Glomerular endothelial cell (primary cell): ENCODE data around the gene NT5C2. TPM values are rescaled to one million over a fixed set of nuclear protein-coding genes. Genes with fewer than 3 reads are reported as not detected.
"Not testable (repeated sequence)": the region's sequence is repeated elsewhere in the genome, so short reads cannot be mapped to it uniquely, and the experiment has no call there.

Experiments
- DNase-seq: peaks from one replicate; pipeline ENCODE4 v3.0.0-alpha.2; 2011; ENCODE audit warnings: low read depth, low spot score; ENCODE audit errors: extremely low read depth
- total RNA-seq: library from RNA; depleted of rRNA; stranded (reverse); fragments of >200 nt; gene quantifications from 2 replicates; pipeline ENCODE4 v1.2.3, GENCODE V29; 2015

Gene NT5C2
- total RNA-seq, 1 donor from 2014 or later = 43.9 TPM

GRCh38 chr10:103167554-103167953, 25.5 kb downstream of the NT5C2 start:
- not testable (repeated sequence) for DNase-seq

DNA sequence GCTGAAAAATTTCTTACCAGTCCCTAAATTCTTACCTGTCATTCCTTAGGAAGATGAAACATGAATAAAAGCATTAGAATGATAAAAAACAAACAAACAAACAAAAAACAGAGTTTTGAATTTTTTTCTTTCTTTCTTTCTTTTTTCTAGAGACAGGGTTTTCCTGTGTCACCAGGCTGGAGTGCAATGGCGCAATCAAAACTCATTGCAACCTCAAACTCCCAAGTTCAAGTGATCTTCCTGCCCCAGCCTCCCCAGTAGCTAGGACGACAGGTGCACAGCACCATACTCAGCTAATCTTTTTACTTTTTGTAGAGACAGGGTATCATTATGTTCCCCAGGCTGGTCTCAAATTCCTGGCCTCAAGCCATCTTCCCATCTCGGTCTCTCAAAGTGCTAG, 26.5 kb downstream of the NT5C2 start:
- DNase-seq = no peak

GRCh38 chr10:103163766-103164403, 29.2 kb downstream of the NT5C2 start:
- not testable (repeated sequence) for DNase-seq

DNA sequence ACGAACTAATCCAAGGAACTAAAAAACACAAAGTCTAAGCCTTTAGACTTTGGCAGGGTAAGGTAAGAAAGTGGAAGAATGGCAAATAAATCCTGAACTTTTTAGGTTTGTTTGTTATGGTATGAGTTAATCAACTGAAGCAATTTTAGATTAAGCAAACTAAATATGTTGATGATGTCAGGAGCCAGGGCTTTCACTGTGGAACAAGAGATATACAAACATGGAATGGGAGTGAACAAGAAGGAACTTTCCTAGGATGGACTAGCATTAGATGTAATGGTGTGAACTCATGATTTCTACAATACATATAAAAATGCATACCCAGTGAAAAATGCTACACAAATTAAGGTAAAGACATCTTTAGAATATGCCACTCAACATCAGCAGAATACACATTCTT, 35.8 kb downstream of the NT5C2 start:
- no peak for DNase-seq

DNA sequence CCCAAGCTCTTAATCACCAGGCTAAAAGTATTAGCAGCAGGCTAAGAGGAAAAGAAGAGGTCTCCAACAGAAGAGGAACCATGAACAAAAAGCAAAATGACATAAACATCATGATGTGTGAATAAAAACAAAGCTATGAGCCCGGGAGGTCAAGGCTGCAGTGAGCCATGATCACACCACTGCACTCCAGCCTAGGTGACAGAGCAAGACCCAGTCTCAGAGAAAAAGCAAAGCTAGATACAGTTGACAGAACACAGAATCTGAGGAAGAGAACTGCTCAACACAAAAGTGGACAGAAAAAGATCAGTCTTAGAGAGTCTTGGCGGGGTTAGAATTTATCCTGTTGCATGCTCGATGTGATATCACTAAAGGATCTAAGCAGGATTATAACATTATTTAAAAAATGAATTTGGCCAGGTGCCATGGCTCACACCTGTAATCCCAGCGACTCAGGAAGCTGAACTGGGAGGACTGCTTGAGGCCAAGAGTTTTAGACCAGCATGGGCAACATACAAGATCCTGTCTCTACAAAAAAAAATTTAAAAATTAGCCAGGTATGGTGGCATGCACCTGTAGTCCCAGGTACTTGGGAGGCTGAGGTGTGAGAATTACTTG, 37.5 kb downstream of the NT5C2 start:
- no peak for DNase-seq

- peak; percentile 41 for DNase-seq
Observed at GRCh38 chr10:103154521-103155299, 38.4 kb downstream of the NT5C2 start.

DNA sequence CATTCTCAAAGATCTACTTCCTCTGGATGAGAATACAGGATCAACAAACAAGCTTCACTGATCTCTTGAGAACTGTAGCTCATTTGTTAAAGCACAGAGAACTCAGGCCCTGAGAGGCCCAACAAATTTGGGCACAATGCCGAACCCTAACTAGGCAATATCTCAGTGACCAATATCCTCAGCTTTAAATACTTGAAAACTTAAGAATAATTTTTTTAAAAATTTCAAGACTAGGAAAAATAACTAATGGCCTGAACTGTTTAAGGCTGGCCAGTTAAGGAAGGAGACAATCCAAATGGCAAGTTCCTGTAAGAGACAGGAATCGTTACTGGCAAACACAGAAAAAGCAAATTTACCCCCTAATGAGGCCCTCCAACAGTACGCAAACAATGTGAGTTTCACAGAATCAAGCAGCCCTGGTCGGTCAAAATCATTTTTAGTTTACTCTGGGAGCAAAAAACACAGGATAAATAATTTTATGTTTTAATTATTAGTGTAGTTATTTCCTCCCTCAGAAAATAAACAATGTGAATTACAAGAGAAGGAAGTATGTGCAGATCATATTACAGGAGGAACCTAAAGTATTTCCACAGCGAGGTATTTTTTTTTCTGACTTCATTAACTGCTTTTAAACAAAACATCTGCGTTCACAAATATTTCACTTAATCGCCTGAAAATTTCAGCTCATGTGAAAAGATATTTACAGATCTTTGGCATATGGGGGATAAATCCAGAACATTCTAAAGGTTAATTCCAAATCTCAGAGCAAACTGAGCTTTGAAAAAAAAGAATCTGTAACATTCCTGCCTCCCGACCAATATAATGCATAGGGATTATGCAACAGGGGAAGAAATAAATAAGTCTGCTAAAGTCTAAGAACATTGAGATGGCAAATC, 39.5 kb downstream of the NT5C2 start:
- DNase-seq = peak; percentile 27

DNA sequence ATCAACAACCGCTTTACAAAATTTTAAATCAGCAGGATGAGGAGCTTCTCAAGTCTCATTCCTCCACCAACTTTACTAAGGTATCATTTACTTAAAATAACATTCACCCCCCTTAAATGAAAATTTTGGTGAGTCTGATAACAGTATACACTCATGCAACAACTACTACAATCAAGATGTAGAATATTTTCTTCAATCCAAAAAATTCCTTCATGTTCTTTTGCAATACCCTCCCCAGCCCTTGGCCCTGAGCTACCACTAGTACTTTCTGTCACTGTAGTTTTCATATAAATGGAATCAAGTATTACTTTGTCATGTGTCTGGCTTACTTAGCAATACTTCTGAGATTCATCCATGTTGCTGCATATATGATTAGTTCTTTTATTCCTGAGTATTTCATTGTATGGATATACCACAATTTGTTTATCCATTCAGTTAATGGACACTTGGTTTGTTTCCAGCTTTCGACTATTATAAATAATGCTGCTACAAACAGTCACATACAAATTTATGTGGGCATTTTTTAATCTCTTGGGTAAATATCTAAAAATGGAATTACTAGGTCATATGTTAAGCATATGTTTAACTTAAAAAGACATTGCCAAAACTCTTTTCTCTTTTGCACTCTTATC, 43.0 kb downstream of the NT5C2 start:
- DNase-seq = no peak

GRCh38 chr10:103147645-103148044, 45.4 kb downstream of the NT5C2 start:
- DNase-seq = no peak

- DNase-seq = peak; percentile 54
Observed at GRCh38 chr10:103145860-103146466, 47.1 kb downstream of the NT5C2 start.

- DNase-seq = no peak
Observed at GRCh38 chr10:103145046-103145445, 48.0 kb downstream of the NT5C2 start.

- DNase-seq = no peak
Observed at GRCh38 chr10:103144041-103144440, 49.0 kb downstream of the NT5C2 start.

DNA sequence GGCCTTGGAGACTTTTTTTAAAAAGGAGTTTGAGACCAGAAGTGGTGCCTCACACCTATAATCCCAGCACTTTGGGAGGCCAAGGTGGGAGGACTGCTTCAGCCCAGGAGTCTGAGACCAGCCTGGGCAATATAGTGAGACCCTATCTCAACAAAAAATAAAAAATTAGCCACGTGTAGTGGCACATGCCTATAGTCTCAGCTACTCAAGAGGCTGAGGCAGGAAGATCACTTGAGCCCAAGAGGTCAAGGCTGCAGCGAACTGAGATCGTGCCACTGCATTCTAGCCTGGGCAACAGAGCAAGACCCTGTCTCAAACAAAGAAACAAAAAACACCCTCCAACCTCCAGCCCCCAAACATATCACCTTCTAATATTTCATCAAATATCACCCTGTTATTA, 49.4 kb downstream of the NT5C2 start:
- DNase-seq = not testable (repeated sequence)

- DNase-seq = no peak
Observed at GRCh38 chr10:103141950-103142349, 51.1 kb downstream of the NT5C2 start.

GRCh38 chr10:103140469-103140868, 52.6 kb downstream of the NT5C2 start:
- no peak for DNase-seq

DNA sequence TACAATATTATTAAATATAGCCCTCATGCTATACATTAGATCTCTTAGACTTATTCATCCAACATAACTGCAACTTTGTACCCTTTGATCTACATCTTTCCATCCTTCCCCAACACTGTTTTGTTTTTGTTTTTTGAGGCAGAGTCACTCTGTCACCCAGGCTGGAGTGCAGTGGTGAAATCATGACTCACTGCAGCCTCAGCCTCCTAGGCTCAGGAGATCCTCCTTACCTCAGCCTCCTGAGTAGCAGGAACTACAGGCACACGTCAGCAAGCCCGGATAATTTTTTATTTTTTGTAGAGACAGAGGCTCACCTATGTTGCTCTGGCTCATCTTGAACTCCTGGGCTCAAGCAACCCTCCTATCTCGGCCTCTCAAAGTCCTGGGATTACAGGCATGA, 53.3 kb downstream of the NT5C2 start:
- no peak for DNase-seq

GRCh38 chr10:103135168-103135567, 57.9 kb downstream of the NT5C2 start:
- DNase-seq = not testable (repeated sequence)

DNA sequence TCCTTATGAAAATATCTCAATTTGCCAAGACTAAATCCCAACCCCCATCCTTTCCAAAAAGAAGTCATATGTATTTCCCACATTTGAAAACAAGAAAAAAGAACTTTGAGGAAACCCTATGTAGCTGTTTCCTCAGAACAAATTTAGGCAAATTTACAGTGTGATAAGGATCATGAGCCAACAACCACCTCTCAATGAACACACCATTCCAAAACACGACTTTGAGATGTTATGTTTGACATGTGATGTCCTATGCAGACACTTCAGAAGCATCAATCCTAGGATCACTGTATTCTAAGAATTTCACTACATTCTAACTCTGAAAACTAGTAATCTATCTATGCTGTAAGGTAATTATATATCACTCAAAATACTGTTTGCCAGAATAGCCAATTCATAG, 62.2 kb downstream of the NT5C2 start:
- no peak for DNase-seq

GRCh38 chr10:103130180-103130579, 62.9 kb downstream of the NT5C2 start:
- DNase-seq = not testable (repeated sequence)

DNA sequence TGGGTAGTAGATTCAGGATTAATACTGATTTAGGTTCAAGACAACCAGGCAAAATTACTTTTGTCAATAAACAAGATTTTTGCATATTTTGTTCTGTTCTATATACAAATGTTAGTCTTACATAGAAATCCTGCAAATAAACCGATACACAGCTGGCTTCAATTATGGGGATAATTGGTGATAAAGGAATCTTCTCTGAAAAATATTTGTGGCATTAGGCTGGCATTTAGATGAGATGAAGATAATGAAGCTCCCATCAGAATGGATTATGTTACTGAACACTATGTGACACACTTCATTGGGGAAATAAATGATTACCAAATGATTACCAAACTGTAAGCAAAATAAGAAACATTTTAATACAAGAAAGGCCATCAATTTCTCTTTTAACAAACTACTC, 65.8 kb downstream of the NT5C2 start:
- DNase-seq = no peak
